ENCODE measurements around the gene PRSS3.
"Not testable (repeated sequence)": the region's sequence is repeated elsewhere in the genome, so short reads cannot be mapped to it uniquely, and the experiment has no call there.

PRSS3 gene

GRCh38 chr9:33782395-33783152, 12.8 kb upstream of the PRSS3 start:
- intact Hi-C loops (cut with DNase I): no loop called here
- DNase-seq: no peak

DNA sequence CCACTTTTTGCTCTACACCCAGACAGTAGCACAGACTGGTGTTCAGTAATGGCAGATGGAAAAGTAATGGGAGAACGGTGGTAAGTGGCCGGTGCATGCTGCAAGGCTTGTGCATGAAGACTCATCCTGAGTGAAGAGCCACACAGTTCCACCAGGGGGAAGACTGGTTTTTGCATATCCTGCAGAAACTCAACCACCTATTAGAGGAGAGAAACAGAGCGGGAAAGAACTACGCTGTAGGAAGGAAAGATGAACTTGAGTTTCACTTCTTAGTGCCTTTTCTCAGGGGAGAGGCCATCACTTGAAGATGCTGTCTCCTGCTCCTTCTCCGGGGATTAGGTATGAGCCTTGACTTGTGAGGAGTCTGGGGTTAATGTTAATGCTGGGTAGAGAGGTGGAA, 9.4 kb upstream of the PRSS3 start:
- intact Hi-C loops (cut with DNase I): no loop called here
- DNase-seq: no peak

GRCh38 chr9:33786681-33787080, 8.7 kb upstream of the PRSS3 start:
- no peak for DNase-seq
- intact Hi-C loops (cut with DNase I): no loop called here

- intact Hi-C loops (cut with DNase I): no loop called here
- no peak for DNase-seq
Observed at GRCh38 chr9:33787839-33788238, 7.5 kb upstream of the PRSS3 start.

GRCh38 chr9:33789429-33789828, 5.9 kb upstream of the PRSS3 start:
- intact Hi-C loops (cut with DNase I): not testable (repeated sequence)

DNA sequence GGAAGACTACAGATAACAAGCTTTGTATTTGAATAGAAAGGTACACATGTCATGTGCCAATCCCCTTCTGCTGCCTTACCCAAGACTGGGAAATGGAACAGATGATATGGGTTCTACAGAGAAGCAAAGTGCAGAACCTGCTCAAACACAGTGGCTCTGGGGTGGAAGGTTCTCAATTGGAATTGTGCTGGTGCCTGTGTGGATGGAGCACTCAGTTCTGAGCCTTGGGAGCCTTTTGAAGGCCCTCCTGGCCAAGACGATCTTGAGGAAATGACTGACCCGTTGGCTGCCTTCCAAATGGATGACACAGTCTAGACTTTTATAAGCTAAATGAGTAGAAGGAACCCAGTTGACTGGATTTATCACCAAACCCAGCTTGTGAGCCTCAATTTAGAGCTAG, 4.2 kb upstream of the PRSS3 start:
- intact Hi-C loops (cut with DNase I): no loop called here

More at GRCh38 chr9:33789429-33789828, 5.9 kb upstream of the PRSS3 start:
- not testable (repeated sequence) for DNase-seq

DNA sequence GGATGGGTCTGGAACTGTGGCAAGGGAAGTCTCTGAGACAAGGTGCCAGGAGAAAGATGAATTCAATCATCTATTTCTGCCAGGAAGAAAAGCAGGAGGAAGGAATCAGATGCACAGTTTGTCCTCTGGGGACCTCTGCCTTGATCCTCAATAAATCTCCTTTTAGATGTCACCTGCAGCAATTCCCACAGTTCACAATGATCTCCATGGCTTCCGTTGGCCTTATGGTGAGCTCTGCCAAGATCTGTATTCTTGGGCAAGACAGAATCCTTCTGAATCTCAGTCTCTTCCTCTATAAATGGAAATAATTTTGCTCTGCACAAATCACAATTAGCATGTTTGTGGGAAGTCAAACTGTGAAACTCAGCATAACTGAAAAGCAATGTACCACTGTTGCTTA, 1.9 kb upstream of the PRSS3 start:
- intact Hi-C loops (cut with DNase I); DNase-seq: not testable (repeated sequence)

More for the DNA sequence above, 4.2 kb upstream of the PRSS3 start:
- no peak for DNase-seq

DNA sequence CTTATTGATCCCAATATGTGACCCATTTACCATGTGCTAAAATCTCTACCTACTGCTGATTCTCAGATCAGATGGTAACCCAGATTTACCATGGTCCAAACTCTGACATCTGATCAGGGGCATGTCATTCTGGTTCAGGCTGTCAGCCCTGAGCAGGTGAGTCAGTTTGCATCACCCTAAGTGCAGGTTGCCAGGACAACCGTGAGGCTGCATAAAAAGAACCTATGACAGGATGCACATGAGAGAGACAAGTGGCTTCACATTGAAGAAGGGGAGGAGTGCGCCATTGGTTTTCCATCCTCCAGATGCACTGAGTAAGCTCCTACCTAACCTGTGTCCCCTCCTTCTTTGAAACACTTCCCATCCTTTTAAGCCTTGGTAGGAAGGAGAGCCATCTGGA, 801 bp upstream of the PRSS3 start:
- DNase-seq: peak in 41 of 42 donors; percentile 23 to 88 (median 63)
- intact Hi-C loops (cut with DNase I): no loop called here

GRCh38 chr9:33795819-33796218, 458 bp downstream of the PRSS3 start:
- intact Hi-C loops (cut with DNase I): no loop called here

GRCh38 chr9:33796679-33797078, 1.3 kb downstream of the PRSS3 start:
- intact Hi-C loops (cut with DNase I); DNase-seq: not testable (repeated sequence)

More at GRCh38 chr9:33795819-33796218, 458 bp downstream of the PRSS3 start:
- no peak for DNase-seq

- DNase-seq: no peak
- intact Hi-C loops (cut with DNase I): no loop called here
Observed at GRCh38 chr9:33797837-33798236, 2.5 kb downstream of the PRSS3 start.

DNA sequence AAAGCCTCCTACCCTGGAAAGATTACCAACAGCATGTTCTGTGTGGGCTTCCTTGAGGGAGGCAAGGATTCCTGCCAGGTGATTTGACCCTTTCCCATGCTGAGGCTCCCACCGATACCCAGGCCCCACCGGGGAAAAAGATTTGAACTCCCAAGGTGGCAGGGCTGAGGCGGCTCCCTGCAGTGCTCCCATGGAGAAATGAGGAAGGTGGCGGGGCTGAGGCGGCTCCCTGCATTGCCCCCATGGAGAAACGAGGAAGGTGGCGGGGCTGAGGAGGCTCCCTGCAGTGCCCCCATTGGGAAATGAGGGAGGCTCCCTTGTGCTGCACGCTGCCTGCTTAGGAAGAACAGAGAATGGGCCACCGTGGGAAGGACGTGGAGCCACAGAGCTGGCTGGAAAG, 3.2 kb downstream of the PRSS3 start:
- intact Hi-C loops (cut with DNase I): no loop called here
- no peak for DNase-seq

DNA sequence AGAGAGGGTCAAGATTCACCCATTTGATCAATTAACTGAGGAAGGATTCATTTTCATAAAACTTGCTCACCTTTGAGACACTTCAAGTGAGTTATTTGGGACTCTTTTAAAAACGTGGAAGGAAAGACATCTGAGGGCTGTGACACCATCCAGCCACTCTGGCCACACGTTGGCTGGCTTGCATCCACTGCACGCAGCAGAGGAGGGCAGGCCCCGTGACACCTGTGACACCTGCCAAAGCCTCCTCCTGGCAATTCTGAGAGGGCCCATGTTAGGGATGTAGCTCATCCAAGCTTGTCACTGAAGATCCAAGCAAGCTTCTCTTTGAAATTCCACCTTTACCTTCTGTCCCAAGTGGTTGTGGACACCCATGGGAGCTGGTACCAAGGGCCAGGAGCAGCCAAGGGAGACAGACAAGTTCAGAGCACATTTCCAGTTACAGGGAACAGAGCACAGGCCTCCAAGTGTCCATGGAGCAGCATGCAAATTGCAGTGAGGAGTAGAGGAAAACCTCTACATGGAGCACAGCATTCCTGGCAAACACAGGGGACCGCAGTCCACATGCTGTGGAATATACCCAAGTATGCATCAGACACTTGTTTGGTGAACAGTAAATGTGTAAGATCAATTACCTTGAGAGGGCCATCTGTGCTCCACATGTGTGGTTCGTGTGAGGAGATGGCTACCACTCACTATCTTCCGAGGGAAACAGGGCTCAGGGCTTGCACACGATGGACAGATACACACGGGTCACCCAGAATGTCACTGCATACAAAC, 4.8 kb downstream of the PRSS3 start:
- intact Hi-C loops (cut with DNase I): no loop called here
- DNase-seq: no peak

DNA sequence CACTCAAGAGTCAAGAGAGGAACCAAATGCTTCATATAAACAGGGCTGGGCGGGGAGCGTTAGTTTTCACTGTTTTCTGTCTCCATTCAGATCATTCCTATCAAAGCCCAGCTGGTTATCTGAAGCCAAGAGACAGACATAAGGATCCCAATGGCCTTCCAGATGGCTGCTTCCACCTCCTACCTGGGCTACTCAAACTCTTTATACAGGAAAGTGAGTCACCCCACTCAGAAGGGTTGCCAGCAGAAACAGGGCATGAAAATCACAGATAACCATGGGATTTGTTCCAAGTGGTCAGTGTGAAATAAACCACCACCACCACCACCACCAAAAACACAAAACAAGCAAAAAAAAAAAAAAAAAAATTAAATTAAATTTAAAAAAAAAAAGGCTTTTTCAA, 5.5 kb downstream of the PRSS3 start:
- DNase-seq: no peak
- intact Hi-C loops (cut with DNase I): no loop called here

DNA sequence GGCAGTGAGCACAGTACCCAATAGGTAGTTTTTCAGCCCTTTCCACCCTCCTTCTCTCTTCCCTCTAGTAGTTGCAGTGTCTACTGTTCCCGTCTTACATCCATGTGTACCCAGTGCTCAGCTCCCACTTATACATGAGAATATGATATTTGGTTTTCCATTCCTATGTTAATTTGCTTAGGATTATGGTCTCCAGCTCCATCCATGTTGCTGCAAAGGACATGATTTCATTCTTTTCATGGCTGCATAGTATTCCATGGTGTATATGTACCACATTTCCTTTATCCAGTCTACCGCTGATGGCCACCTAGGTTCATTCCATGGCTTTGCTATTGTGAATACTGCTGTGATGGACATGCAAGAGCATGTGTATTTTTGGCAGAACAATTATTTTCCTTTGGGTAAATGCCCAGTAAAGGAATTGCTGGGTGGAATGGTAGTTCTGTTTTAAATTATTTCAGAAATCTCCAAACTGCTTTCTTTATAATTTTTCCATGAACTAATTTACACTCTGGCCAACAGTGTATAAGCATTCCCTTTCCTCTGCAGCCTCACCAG, 6.7 kb downstream of the PRSS3 start:
- DNase-seq; intact Hi-C loops (cut with DNase I): not testable (repeated sequence)

- intact Hi-C loops (cut with DNase I); DNase-seq: not testable (repeated sequence)
Observed at GRCh38 chr9:33804196-33804595, 8.8 kb downstream of the PRSS3 start.

DNA sequence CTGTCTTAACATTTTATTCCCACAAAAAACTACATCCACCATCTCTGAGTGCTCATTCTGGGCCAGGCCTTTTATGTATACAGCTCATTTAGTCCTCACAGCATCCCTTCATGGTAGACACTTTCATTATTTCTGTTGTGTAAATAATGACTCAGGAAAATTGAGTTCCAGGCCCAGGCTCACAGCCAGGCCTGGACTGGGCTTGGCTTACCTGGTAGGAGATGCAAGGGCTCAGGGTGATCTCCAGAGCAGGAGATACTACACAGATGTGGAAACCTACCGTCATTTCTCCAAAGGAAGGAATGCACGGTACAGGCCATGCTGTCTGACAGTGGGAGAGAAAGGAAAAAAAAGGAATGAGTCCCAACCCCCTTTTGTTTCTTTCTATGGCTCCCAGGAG, 11.8 kb downstream of the PRSS3 start:
- DNase-seq; intact Hi-C loops (cut with DNase I): not testable (repeated sequence)

DNA sequence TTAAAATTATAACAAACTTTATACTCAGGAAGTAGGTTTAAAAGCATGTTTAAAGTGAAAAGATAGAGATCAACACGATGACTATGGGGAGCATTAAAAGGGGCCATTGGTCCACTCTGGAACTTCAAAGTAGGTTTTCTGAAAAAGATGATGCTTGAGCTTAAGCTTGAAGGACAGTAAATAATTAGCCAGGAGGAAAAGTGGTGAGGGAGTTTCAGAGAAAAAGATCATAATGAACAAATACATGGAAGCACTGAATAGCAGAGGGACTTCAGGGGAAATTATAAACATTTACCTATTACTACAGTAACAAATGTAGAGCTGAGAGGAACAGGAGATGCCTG, 13.6 kb downstream of the PRSS3 start:
- DNase-seq: not testable (repeated sequence)

DNA sequence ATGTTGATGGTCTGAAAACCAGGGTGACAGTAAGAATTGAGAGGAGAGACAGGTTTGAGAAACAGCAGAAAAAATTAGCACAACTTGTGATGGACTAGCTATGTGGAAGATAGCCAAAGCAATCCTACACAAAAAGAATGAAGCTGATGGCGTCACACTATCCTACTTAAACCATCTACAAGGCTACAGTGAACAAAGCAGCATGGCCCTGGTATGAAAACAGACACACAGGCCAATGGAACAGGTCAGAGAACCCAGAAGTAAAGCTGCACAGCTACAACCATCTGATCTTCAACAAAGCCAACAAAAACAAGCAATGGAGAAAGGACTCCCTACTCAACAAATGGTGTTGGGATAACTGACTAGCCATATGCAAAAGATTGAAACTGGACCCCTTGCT, 14.1 kb downstream of the PRSS3 start:
- DNase-seq: no peak
- intact Hi-C loops (cut with DNase I): no loop called here

More for the DNA sequence above, 13.6 kb downstream of the PRSS3 start:
- intact Hi-C loops (cut with DNase I): not testable (repeated sequence)

Data from head of caudate nucleus (tissue), 42 donors.